Activated effector memory CD4-positive, alpha-beta T cell treated with anti-CD3 and anti-CD28 coated beads, Interleukin-2, amount 50 U/mL, for 16 hours (primary cell): ENCODE results near the gene OR9Q1.

ENCODE experiments used
- DNase-seq: peaks from one replicate; pipeline ENCODE4 v3.0.0-alpha.2; 2020

Gene OR9Q1

GRCh38 chr11:58034471-58034870 is 10.8 kb downstream of the OR9Q1 start:
- DNase-seq, result no peak

- DNase-seq, result no peak
These were observed 15.9 kb downstream of the OR9Q1 start for GRCh38 chr11:58039589-58039988.

- no peak for DNase-seq
These were observed 19.7 kb downstream of the OR9Q1 start for GRCh38 chr11:58043379-58043778.

- DNase-seq, result no peak
These were observed 22.6 kb downstream of the OR9Q1 start for GRCh38 chr11:58046231-58046630.

- no peak for DNase-seq
These were observed 24.1 kb downstream of the OR9Q1 start for GRCh38 chr11:58047818-58048217.

- DNase-seq, result no peak
These were observed 32.2 kb downstream of the OR9Q1 start for GRCh38 chr11:58055806-58056401.

GRCh38 chr11:58057481-58057880 is 33.8 kb downstream of the OR9Q1 start:
- DNase-seq, result no peak

- DNase-seq, result no peak
These were observed 34.8 kb downstream of the OR9Q1 start for GRCh38 chr11:58058276-58059006.

GRCh38 chr11:58059007-58059350 is 35.3 kb downstream of the OR9Q1 start:
- no peak for DNase-seq

GRCh38 chr11:58060535-58060934 is 36.9 kb downstream of the OR9Q1 start:
- no peak for DNase-seq

- DNase-seq, result no peak
These were observed 37.4 kb downstream of the OR9Q1 start for GRCh38 chr11:58060939-58061672.

GRCh38 chr11:58061813-58062212 is 38.1 kb downstream of the OR9Q1 start:
- no peak for DNase-seq

- no peak for DNase-seq
These were observed 44.0 kb downstream of the OR9Q1 start for GRCh38 chr11:58067685-58068084.

GRCh38 chr11:58068655-58069054 is 45.0 kb downstream of the OR9Q1 start:
- no peak for DNase-seq

- no peak for DNase-seq
These were observed 46.9 kb downstream of the OR9Q1 start for GRCh38 chr11:58070585-58070984.

- no peak for DNase-seq
These were observed 52.1 kb downstream of the OR9Q1 start for GRCh38 chr11:58075781-58076180.

- DNase-seq, result no peak
These were observed 62.8 kb downstream of the OR9Q1 start for GRCh38 chr11:58086528-58086927.

GRCh38 chr11:58097437-58097836 is 73.8 kb downstream of the OR9Q1 start:
- DNase-seq, result no peak

GRCh38 chr11:58121096-58121495 is 97.4 kb downstream of the OR9Q1 start:
- no peak for DNase-seq

GRCh38 chr11:58125469-58125868 is 101.8 kb downstream of the OR9Q1 start, which contains the start of gene OR9I1:
OR9I1 (minus strand) TSS chr11:58125530; CDS start chr11:58119444, 6,086 bp downstream.
- no peak for DNase-seq

GRCh38 chr11:58127350-58127749 is 103.7 kb downstream of the OR9Q1 start:
- DNase-seq, result no peak

GRCh38 chr11:58133309-58134076 is 109.8 kb downstream of the OR9Q1 start:
- DNase-seq, result no peak

- no peak for DNase-seq
These were observed 110.5 kb downstream of the OR9Q1 start for GRCh38 chr11:58134151-58134550.
